Neural cell (in vitro differentiated cells): Measurements from ENCODE around the gene IMMP2L. TPM values are rescaled to one million over a fixed set of nuclear protein-coding genes. Genes with fewer than 3 reads are reported as not detected.

ENCODE experiments used
- H2AFZ ChIP-seq: fragments of 200-600, 300-800 bp; sonication (generic), shearing (Covaris generic); 2 replicates; pipeline ENCODE4 v1.6.0; 2014; ENCODE audit warnings: low read depth, mild to moderate bottlenecking, antibody characterized with exemption, low read length, moderate library complexity
- H3F3A ChIP-seq: fragments of 200-600 bp; shearing (Covaris generic); 2 replicates; pipeline ENCODE4 v1.6.1; 2016; ENCODE audit warnings: mild to moderate bottlenecking, moderate library complexity, mixed read lengths, antibody characterized with exemption, low read length; ENCODE audit not compliant: insufficient read depth, poor library complexity, severe bottlenecking
- H3K27ac ChIP-seq: fragments of 200-600, 300-800 bp; sonication (generic), shearing (Covaris generic); 2 replicates; pipeline ENCODE4 v1.5.1; 2014; ENCODE audit warnings: mild to moderate bottlenecking, low read length, moderate library complexity
- H3K27me3 ChIP-seq: fragments of 300-800, 200-600 bp; sonication (generic), shearing (Covaris generic); 2 replicates; pipeline ENCODE4 v1.6.0; 2014; ENCODE audit warnings: mild to moderate bottlenecking, low read depth, low read length, moderate library complexity; ENCODE audit not compliant: insufficient read depth
- H3K36me3 ChIP-seq: fragments of 300-800, 200-600 bp; sonication (generic), shearing (Covaris generic); 2 replicates; pipeline ENCODE4 v1.5.1; 2014; ENCODE audit warnings: mild to moderate bottlenecking, antibody characterized with exemption, low read length, moderate library complexity; ENCODE audit not compliant: insufficient read depth
- H3K4me2 ChIP-seq: fragments of 300-800, 200-600 bp; sonication (generic), shearing (Covaris generic); 2 replicates; pipeline ENCODE4 v1.6.0; 2014; ENCODE audit warnings: mild to moderate bottlenecking, low read length
- H3K4me3 ChIP-seq: fragments of 300-800, 200-600 bp; sonication (generic), shearing (Covaris generic); 2 replicates; pipeline ENCODE4 v1.5.1; 2014; ENCODE audit warnings: mild to moderate bottlenecking, low read length, moderate library complexity
- H3K79me2 ChIP-seq: fragments of 200-600 bp; shearing (Covaris generic); replicated peaks from 2 replicates; pipeline ENCODE4 v1.6.0; 2014; ENCODE audit warnings: mild to moderate bottlenecking, low read length, moderate library complexity; ENCODE audit not compliant: insufficient read depth
- H3K9ac ChIP-seq: fragments of 300-800, 200-600 bp; sonication (generic), shearing (Covaris generic); 2 replicates; pipeline ENCODE4 v1.6.1; 2016; ENCODE audit warnings: mild to moderate bottlenecking, low read length, mixed read lengths
- H3K9me2 ChIP-seq: fragments of 200-600 bp; shearing (Covaris generic); 2 replicates; pipeline ENCODE4 v1.6.1; 2016; ENCODE audit warnings: mild to moderate bottlenecking, low read length, mixed read lengths; ENCODE audit not compliant: insufficient read depth
- H3K9me3 ChIP-seq: fragments of 200-600, 300-800 bp; sonication (generic), shearing (Covaris generic); 2 replicates; pipeline ENCODE4 v1.6.1; 2016; ENCODE audit warnings: mild to moderate bottlenecking, mixed run types, low read length, moderate library complexity, mixed read lengths
- H4K20me1 ChIP-seq: fragments of 200-600 bp; shearing (Covaris generic); 2 replicates; pipeline ENCODE4 v1.6.1; 2016; ENCODE audit warnings: mild to moderate bottlenecking, mixed run types; ENCODE audit not compliant: insufficient read depth
- CTCF ChIP-seq: fragments of 450-650 bp; IDR thresholded peaks from 2 replicates; pipeline ENCODE4 v1.5.1; 2014; ENCODE audit warnings: antibody characterized with exemption, mild to moderate bottlenecking, moderate library complexity; ENCODE audit not compliant: poor library complexity, severe bottlenecking
- EP300 ChIP-seq: fragments of 450-650 bp; conservative IDR thresholded peaks from 2 replicates; pipeline ENCODE4 v1.6.1; 2014; ENCODE audit warnings: antibody characterized with exemption, mild to moderate bottlenecking, moderate library complexity; ENCODE audit not compliant: poor library complexity, severe bottlenecking
- EZH2 ChIP-seq: fragments of 200-600, 300-800 bp; shearing (Covaris generic), sonication (generic); IDR thresholded peaks from 2 replicates; pipeline ENCODE4 v1.6.1; 2014; ENCODE audit warnings: antibody characterized with exemption, low read length, borderline replicate concordance, mild to moderate bottlenecking; ENCODE audit not compliant: insufficient read depth, poor library complexity, severe bottlenecking
- MXI1 ChIP-seq: fragments of 450-650 bp; conservative IDR thresholded peaks from 2 replicates; pipeline ENCODE4 v1.6.1; 2014; ENCODE audit warnings: antibody characterized with exemption, mild to moderate bottlenecking; ENCODE audit not compliant: poor library complexity, severe bottlenecking
- POLR2AphosphoS5 ChIP-seq: IDR thresholded peaks from 2 replicates; pipeline ENCODE4 v1.6.1; 2012
- RAD21 ChIP-seq: fragments of 450-650 bp; conservative IDR thresholded peaks from 2 replicates; pipeline ENCODE4 v1.6.1; 2014; ENCODE audit warnings: antibody characterized with exemption, mild to moderate bottlenecking, moderate library complexity
- REST ChIP-seq: IDR thresholded peaks from 2 replicates; pipeline ENCODE4 v1.6.1; 2012; ENCODE audit warnings: borderline replicate concordance
- SMC3 ChIP-seq: fragments of 450-650 bp; conservative IDR thresholded peaks from 2 replicates; pipeline ENCODE4 v1.6.1; 2014; ENCODE audit warnings: antibody characterized with exemption, mild to moderate bottlenecking, moderate library complexity; ENCODE audit not compliant: poor library complexity
- TAF1 ChIP-seq: IDR thresholded peaks from 2 replicates; pipeline ENCODE4 v1.6.1; 2012; ENCODE audit warnings: low read depth
- polyA plus RNA-seq: library from polyadenylated mRNA; depleted of rRNA; stranded (reverse); fragments of >200 nt; gene quantifications from 2 replicates; pipeline ENCODE4 v1.2.3, GENCODE V29; 2014

IMMP2L gene
- polyA plus RNA-seq, 1 donor from 2014 or later, result 9.7 TPM

- Histone ChIP-seq H2AFZ (no peak overlapping the region), H4K20me1 (no peaks in the 10 kb centered on the region), H3K27me3 (no peaks in the 10 kb centered on the region), H3F3A (no peaks in the 10 kb centered on the region), H3K27ac (no peak overlapping the region), H3K36me3 (no peaks in the 10 kb centered on the region), H3K4me3 (no peak overlapping the region), H3K4me2 (no peak overlapping the region), H3K9me3 (no peaks in the 10 kb centered on the region), H3K79me2 (no peaks in the 10 kb centered on the region), H3K9ac (no peak overlapping the region), H3K9me2 (no peaks in the 10 kb centered on the region)
- TF ChIP-seq POLR2AphosphoS5, result no peak
Observed at GRCh38 chr7:111374027-111374426, 188.3 kb downstream of the IMMP2L start.

GRCh38 chr7:111371437-111371836, 190.9 kb downstream of the IMMP2L start:
- Histone ChIP-seq H3F3A (no peaks in the 10 kb centered on the region), H3K9ac (no peak overlapping the region), H3K79me2 (no peaks in the 10 kb centered on the region), H2AFZ (no peak overlapping the region), H3K9me3 (no peaks in the 10 kb centered on the region), H3K4me3 (no peak overlapping the region), H3K36me3 (no peaks in the 10 kb centered on the region), H3K9me2 (no peaks in the 10 kb centered on the region), H3K27ac (no peak overlapping the region), H3K27me3 (no peaks in the 10 kb centered on the region), H4K20me1 (no peaks in the 10 kb centered on the region), H3K4me2 (no peak overlapping the region)
- TF ChIP-seq TAF1 (no peak), EP300 (no peak), EZH2 (no peak), POLR2AphosphoS5 (no peak), REST (no peak), CTCF (no peak), MXI1 (no peak), SMC3 (no peak)

- H3K36me3 ChIP-seq, result no peaks in the 10 kb centered on the region
- no peak overlapping the region for H3K27ac ChIP-seq
- H3F3A ChIP-seq, result no peaks in the 10 kb centered on the region
- no peak for TF ChIP-seq TAF1
- TF ChIP-seq POLR2AphosphoS5, result no peak
- TF ChIP-seq EP300, result no peak
- no peak for TF ChIP-seq RAD21
- no peak for TF ChIP-seq MXI1
- TF ChIP-seq EZH2, result no peak
- TF ChIP-seq REST, result no peak
- no peak for TF ChIP-seq SMC3
- no peak for TF ChIP-seq CTCF
- H3K9ac ChIP-seq, result no peak overlapping the region
- no peaks in the 10 kb centered on the region for H3K9me2 ChIP-seq
- no peak overlapping the region for H3K4me3 ChIP-seq
- no peaks in the 10 kb centered on the region for H3K27me3 ChIP-seq
- H3K4me2 ChIP-seq, result no peak overlapping the region
- H4K20me1 ChIP-seq, result no peaks in the 10 kb centered on the region
- no peak overlapping the region for H2AFZ ChIP-seq
- no peaks in the 10 kb centered on the region for H3K9me3 ChIP-seq
- no peaks in the 10 kb centered on the region for H3K79me2 ChIP-seq
Observed at GRCh38 chr7:111370002-111370401, 192.3 kb downstream of the IMMP2L start.
